HCT116 (cell line): ENCODE results near the gene VAPA.

Experiments
- CBX3 ChIP-seq: IDR thresholded peaks from 2 replicates; pipeline ENCODE4 v1.6.1; 2012; ENCODE audit warnings: low read depth
- EZH2 ChIP-seq: fragments of 200-600 bp; sonication (generic); IDR thresholded peaks from 2 replicates; pipeline ENCODE4 v1.6.1; 2017; ENCODE audit warnings: antibody characterized with exemption, mixed run types
- POLR2A ChIP-seq: IDR thresholded peaks from 2 replicates; pipeline ENCODE4 v1.7.0; 2011; ENCODE audit warnings: borderline replicate concordance; ENCODE audit not compliant: insufficient read depth, insufficient read length; ENCODE audit errors: extremely low read depth
- SP1 ChIP-seq: IDR thresholded peaks from 2 replicates; pipeline ENCODE4 v1.6.1; 2012; ENCODE audit warnings: low read depth
- TCF7L2 ChIP-seq: IDR thresholded peaks from 2 replicates; pipeline ENCODE4 v1.7.0; 2011; ENCODE audit warnings: borderline replicate concordance, inconsistent platforms; ENCODE audit not compliant: insufficient read depth, insufficient read length; ENCODE audit errors: extremely low read depth
- YY1 ChIP-seq: IDR thresholded peaks from 2 replicates; pipeline ENCODE4 v1.6.1; 2011; ENCODE audit warnings: low read length, low read depth, moderate library complexity, mild to moderate bottlenecking; ENCODE audit not compliant: insufficient replicate concordance; ENCODE audit errors: extremely low read depth
- ZFX ChIP-seq: fragments of 450-650 bp; IDR thresholded peaks from 2 replicates; pipeline ENCODE4 v1.6.1; 2017
- TF ChIP-seq, protein P1 (sequence below): IDR thresholded peaks from 2 replicates; pipeline ENCODE4 v1.6.1; 2011; ENCODE audit warnings: mild to moderate bottlenecking, low read length, moderate library complexity; ENCODE audit not compliant: insufficient replicate concordance; ENCODE audit errors: extremely low read depth
- TF ChIP-seq, protein P2 (sequence below), 3 experiments: fragments of 200-600 bp in 1 of 3; sonication (generic) in 1 of 3; IDR thresholded peaks in 2 of 3; conservative IDR thresholded peaks in 1 of 3; 2 replicates each; pipeline ENCODE4 v1.5.1; 2012 to 2017; ENCODE audit warnings: low read depth in 2 of 3, low read length in 2 of 3, antibody characterized with exemption in 1 of 3, borderline replicate concordance in 1 of 3, control low read depth in 1 of 3, mild to moderate bottlenecking in 1 of 3, mixed read lengths in 1 of 3, mixed run types in 1 of 3, moderate library complexity in 1 of 3; ENCODE audit not compliant: insufficient read depth in 1 of 3

DNA sequence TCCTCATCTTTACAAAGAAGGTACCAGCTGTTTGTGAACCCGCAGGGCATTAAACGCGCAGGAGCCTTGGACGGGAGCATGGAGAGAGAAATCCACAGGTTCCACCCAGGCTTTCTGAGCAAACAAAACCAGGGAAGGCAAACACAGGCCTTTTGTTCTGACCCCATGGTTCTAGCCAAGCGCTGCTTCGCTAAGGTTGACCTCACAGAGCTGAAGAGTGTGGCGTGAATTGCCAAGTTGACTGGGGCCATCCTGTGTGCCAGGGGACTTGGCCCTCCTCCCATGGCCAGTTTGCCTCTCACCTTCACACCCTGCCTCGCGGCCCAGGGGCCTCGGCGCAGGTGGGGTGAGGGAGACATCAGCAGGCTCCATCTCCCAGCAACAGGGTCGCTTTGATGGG, 74.1 kb downstream of the VAPA start:
- TF ChIP-seq, protein P1, sequence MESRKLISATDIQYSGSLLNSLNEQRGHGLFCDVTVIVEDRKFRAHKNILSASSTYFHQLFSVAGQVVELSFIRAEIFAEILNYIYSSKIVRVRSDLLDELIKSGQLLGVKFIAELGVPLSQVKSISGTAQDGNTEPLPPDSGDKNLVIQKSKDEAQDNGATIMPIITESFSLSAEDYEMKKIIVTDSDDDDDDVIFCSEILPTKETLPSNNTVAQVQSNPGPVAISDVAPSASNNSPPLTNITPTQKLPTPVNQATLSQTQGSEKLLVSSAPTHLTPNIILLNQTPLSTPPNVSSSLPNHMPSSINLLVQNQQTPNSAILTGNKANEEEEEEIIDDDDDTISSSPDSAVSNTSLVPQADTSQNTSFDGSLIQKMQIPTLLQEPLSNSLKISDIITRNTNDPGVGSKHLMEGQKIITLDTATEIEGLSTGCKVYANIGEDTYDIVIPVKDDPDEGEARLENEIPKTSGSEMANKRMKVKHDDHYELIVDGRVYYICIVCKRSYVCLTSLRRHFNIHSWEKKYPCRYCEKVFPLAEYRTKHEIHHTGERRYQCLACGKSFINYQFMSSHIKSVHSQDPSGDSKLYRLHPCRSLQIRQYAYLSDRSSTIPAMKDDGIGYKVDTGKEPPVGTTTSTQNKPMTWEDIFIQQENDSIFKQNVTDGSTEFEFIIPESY: no peak
- TF ChIP-seq, protein P2, sequence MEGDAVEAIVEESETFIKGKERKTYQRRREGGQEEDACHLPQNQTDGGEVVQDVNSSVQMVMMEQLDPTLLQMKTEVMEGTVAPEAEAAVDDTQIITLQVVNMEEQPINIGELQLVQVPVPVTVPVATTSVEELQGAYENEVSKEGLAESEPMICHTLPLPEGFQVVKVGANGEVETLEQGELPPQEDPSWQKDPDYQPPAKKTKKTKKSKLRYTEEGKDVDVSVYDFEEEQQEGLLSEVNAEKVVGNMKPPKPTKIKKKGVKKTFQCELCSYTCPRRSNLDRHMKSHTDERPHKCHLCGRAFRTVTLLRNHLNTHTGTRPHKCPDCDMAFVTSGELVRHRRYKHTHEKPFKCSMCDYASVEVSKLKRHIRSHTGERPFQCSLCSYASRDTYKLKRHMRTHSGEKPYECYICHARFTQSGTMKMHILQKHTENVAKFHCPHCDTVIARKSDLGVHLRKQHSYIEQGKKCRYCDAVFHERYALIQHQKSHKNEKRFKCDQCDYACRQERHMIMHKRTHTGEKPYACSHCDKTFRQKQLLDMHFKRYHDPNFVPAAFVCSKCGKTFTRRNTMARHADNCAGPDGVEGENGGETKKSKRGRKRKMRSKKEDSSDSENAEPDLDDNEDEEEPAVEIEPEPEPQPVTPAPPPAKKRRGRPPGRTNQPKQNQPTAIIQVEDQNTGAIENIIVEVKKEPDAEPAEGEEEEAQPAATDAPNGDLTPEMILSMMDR (IDR thresholded peaks at IDR 0.05 in 2 of 3, conservative IDR thresholded peaks at IDR 0.05 in 1 of 3; ENCODE audit: borderline replicate concordance in 1 of 3, insufficient read depth in 1 of 3, low read depth in 2 of 3, low read length in 2 of 3): no peak
- TF ChIP-seq CBX3: no peak
- no peak for TF ChIP-seq POLR2A
- no peak for TF ChIP-seq SP1
- TF ChIP-seq ZFX: no peak
- TF ChIP-seq EZH2: no peak
- TF ChIP-seq TCF7L2: no peak
- no peak for TF ChIP-seq YY1
